ENCODE measurements around the gene CCDC85A. TPM values are rescaled to one million over a fixed set of nuclear protein-coding genes. Genes with fewer than 3 reads are reported as not detected.

CCDC85A gene
- total RNA-seq, 1 donor from 2014 or later = 0.43 TPM

DNA sequence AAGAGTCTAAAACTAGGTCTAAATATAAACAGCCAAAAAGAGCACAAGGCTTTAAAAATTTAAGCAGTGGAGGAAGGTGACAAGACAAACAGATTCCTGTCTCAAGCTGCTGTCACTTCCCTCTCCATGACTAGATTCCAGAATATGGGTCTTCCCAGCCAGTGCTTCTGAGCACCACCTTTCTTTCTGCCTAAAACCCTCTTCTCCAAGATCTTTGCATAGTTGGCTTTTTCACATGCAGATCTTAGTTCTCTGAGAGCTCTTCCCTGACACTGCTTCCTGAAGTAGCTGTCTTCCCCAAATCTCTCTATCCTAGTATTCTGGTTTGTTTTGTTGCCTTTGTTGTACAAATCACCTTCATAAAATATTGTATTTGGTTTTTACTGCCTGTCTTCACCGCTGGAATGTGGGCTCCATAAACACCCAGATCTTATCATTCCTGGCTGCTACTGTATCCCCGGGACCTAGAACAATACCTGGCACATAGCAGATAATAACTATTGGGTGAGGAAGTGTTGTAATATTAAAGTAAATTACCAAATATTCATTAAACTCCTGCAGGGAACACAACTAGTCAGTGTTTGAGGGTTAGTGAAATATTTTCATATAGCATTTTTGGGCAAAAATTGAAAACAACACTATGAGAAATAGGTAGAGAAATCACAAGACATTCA lies 150.2 kb downstream of the CCDC85A start:
- Histone ChIP-seq H3K9me3 (ENCODE audit: low read depth) (no peaks in the 10 kb centered on the region), H3K36me3 (no peaks in the 10 kb centered on the region), H4K20me1 (ENCODE audit: low read depth) (no peaks in the 10 kb centered on the region), H3K27me3 (no peaks in the 10 kb centered on the region), H2AFZ (replicated peaks) (no peak overlapping the region), H3K79me2 (ENCODE audit: low read depth) (no peaks in the 10 kb centered on the region), H3K9ac (no peak overlapping the region), H3K27ac (no peak overlapping the region), H3K4me3 (no peak overlapping the region), H3F3A (ENCODE audit: low read depth) (no peaks in the 10 kb centered on the region), H3K4me1 (no peaks in the 10 kb centered on the region), H3K4me2 (no peak overlapping the region)
- H3K27me3 Mint-ChIP-seq (ENCODE audit: insufficient read depth, low read depth) = no peaks in the 10 kb centered on the region
- no peak overlapping the region for H3K4me3 Mint-ChIP-seq
- no peaks in the 10 kb centered on the region for H3K4me1 Mint-ChIP-seq
- H3K36me3 Mint-ChIP-seq = no peaks in the 10 kb centered on the region
- no peak for TF ChIP-seq EZH2 (IDR thresholded peaks at IDR 0.05)
- no peak overlapping the region for H3K27ac Mint-ChIP-seq
- no peak for DNase-seq (ENCODE audit: low spot score)
- H3K9me3 Mint-ChIP-seq = no peaks in the 10 kb centered on the region

DNA sequence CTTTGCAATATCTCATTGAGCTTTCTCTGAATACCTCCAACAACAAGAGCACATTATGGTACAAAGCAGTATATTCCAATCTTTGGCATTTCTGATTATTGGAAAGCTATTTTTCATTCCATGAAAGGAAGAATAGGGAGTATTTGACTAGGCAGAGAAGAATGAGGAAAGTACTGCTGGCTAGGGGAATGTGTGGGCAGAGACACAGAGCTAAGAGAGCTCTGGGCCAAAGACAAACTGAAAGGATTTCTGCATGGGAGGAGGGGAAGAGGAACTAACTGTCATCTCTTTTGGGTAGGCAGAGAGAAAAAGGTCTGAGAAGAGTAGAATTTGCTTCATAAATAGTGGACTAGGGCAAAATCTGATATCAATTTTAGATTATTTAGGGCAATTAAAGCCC lies 150.8 kb downstream of the CCDC85A start:
- no peaks in the 10 kb centered on the region for H3K36me3 Mint-ChIP-seq
- no peak overlapping the region for H3K27ac Mint-ChIP-seq
- Histone ChIP-seq H2AFZ (replicated peaks) (no peak overlapping the region), H3K9me3 (ENCODE audit: low read depth) (no peaks in the 10 kb centered on the region), H3K4me2 (no peak overlapping the region), H3K36me3 (no peaks in the 10 kb centered on the region), H3K27me3 (no peaks in the 10 kb centered on the region), H3K27ac (no peak overlapping the region), H3K4me1 (no peaks in the 10 kb centered on the region), H3K4me3 (no peak overlapping the region), H3F3A (ENCODE audit: low read depth) (no peaks in the 10 kb centered on the region), H3K9ac (no peak overlapping the region), H4K20me1 (ENCODE audit: low read depth) (no peaks in the 10 kb centered on the region), H3K79me2 (ENCODE audit: low read depth) (no peaks in the 10 kb centered on the region)
- H3K9me3 Mint-ChIP-seq = no peaks in the 10 kb centered on the region
- TF ChIP-seq, protein P1, sequence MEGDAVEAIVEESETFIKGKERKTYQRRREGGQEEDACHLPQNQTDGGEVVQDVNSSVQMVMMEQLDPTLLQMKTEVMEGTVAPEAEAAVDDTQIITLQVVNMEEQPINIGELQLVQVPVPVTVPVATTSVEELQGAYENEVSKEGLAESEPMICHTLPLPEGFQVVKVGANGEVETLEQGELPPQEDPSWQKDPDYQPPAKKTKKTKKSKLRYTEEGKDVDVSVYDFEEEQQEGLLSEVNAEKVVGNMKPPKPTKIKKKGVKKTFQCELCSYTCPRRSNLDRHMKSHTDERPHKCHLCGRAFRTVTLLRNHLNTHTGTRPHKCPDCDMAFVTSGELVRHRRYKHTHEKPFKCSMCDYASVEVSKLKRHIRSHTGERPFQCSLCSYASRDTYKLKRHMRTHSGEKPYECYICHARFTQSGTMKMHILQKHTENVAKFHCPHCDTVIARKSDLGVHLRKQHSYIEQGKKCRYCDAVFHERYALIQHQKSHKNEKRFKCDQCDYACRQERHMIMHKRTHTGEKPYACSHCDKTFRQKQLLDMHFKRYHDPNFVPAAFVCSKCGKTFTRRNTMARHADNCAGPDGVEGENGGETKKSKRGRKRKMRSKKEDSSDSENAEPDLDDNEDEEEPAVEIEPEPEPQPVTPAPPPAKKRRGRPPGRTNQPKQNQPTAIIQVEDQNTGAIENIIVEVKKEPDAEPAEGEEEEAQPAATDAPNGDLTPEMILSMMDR (IDR thresholded peaks at IDR 0.05) = no peak
- no peak for TF ChIP-seq EZH2phosphoT487 (IDR thresholded peaks at IDR 0.05)
- no peak for TF ChIP-seq EZH2 (IDR thresholded peaks at IDR 0.05)
- no peak for DNase-seq (ENCODE audit: low spot score)
- no peaks in the 10 kb centered on the region for H3K27me3 Mint-ChIP-seq (ENCODE audit: insufficient read depth, low read depth)
- no peak overlapping the region for H3K4me3 Mint-ChIP-seq
- H3K4me1 Mint-ChIP-seq = no peaks in the 10 kb centered on the region

- no peak overlapping the region for H3K9ac ChIP-seq
- H3K27ac ChIP-seq = no peak overlapping the region
- DNase-seq (ENCODE audit: low spot score) = no peak
- H3K79me2 ChIP-seq (ENCODE audit: low read depth) = no peaks in the 10 kb centered on the region
- H3K4me1 ChIP-seq = no peaks in the 10 kb centered on the region
- no peak overlapping the region for H3K4me2 ChIP-seq
- no peak overlapping the region for H3K27ac Mint-ChIP-seq
- no peaks in the 10 kb centered on the region for H3K36me3 Mint-ChIP-seq
- no peaks in the 10 kb centered on the region for H3K36me3 ChIP-seq
- H3K4me3 Mint-ChIP-seq = no peak overlapping the region
- no peaks in the 10 kb centered on the region for H3K27me3 Mint-ChIP-seq (ENCODE audit: insufficient read depth, low read depth)
- no peaks in the 10 kb centered on the region for H3K4me1 Mint-ChIP-seq
- H3K4me3 ChIP-seq = no peak overlapping the region
- H3K9me3 ChIP-seq (ENCODE audit: low read depth) = no peaks in the 10 kb centered on the region
- no peaks in the 10 kb centered on the region for H3K9me3 Mint-ChIP-seq
- H4K20me1 ChIP-seq (ENCODE audit: low read depth) = no peaks in the 10 kb centered on the region
- no peak overlapping the region for H2AFZ ChIP-seq (replicated peaks)
- H3F3A ChIP-seq (ENCODE audit: low read depth) = no peaks in the 10 kb centered on the region
- H3K27me3 ChIP-seq = no peaks in the 10 kb centered on the region
- TF ChIP-seq EZH2phosphoT487 (IDR thresholded peaks at IDR 0.05) = no peak
- TF ChIP-seq, protein P1 (IDR thresholded peaks at IDR 0.05) = no peak
- no peak for TF ChIP-seq EZH2 (IDR thresholded peaks at IDR 0.05)
Measured at GRCh38 chr2:56335101-56335500, 151.3 kb downstream of the CCDC85A start.

DNA sequence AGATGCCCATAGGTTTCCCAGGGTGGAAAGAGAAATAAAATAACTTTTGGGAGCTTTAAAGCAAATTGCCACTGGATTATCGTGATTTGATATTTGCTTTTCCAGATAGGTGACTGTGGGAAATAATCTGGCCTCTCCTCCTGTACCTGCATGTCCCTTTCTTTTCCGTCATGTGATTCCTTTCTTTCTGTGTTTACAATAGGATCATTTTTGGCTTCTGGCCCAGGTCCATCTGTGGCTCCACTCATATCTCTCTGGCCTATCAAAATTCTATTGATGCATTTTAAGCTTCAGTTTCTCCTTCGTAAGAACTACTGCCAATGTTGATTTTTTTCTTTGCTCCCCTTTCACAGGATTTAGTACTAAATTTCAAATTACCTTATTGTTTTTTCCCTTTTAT lies 153.6 kb downstream of the CCDC85A start:
- H4K20me1 ChIP-seq (ENCODE audit: low read depth) = no peaks in the 10 kb centered on the region
- H3K9me3 Mint-ChIP-seq = no peaks in the 10 kb centered on the region
- H3K27me3 ChIP-seq = no peaks in the 10 kb centered on the region
- no peaks in the 10 kb centered on the region for H3K27me3 Mint-ChIP-seq (ENCODE audit: insufficient read depth, low read depth)
- no peaks in the 10 kb centered on the region for H3F3A ChIP-seq (ENCODE audit: low read depth)
- no peaks in the 10 kb centered on the region for H3K36me3 Mint-ChIP-seq
- H3K4me1 ChIP-seq = no peaks in the 10 kb centered on the region
- no peaks in the 10 kb centered on the region for H3K79me2 ChIP-seq (ENCODE audit: low read depth)
- H3K4me3 ChIP-seq = no peak overlapping the region
- H3K27ac Mint-ChIP-seq = no peak overlapping the region
- no peak for DNase-seq (ENCODE audit: low spot score)
- no peaks in the 10 kb centered on the region for H3K4me1 Mint-ChIP-seq
- no peak overlapping the region for H3K27ac ChIP-seq
- no peak overlapping the region for H2AFZ ChIP-seq (replicated peaks)
- H3K4me2 ChIP-seq = no peak overlapping the region
- no peak overlapping the region for H3K4me3 Mint-ChIP-seq
- H3K9ac ChIP-seq = no peak overlapping the region
- no peak for TF ChIP-seq EZH2phosphoT487 (IDR thresholded peaks at IDR 0.05)
- TF ChIP-seq, protein P1 (IDR thresholded peaks at IDR 0.05) = no peak
- no peak for TF ChIP-seq EZH2 (IDR thresholded peaks at IDR 0.05)
- no peaks in the 10 kb centered on the region for H3K36me3 ChIP-seq
- H3K9me3 ChIP-seq (ENCODE audit: low read depth) = no peaks in the 10 kb centered on the region

Measured in neural progenitor cell (in vitro differentiated cells).